DOHH2 (cell line): ENCODE results near the gene SOX21.
"Not testable (repeated sequence)": the region's sequence is repeated elsewhere in the genome, so short reads cannot be mapped to it uniquely, and the experiment has no call there.

Source experiments
- H3F3A ChIP-seq: fragments of 200-600 bp; sonication (generic), shearing (Covaris generic); 2 replicates; pipeline ENCODE4 v1.6.0; 2016; ENCODE audit warnings: antibody characterized with exemption, mild to moderate bottlenecking; ENCODE audit not compliant: control insufficient read depth, insufficient read depth
- H3K27ac ChIP-seq: fragments of 200-600 bp; sonication (generic); 2 replicates; pipeline ENCODE4 v1.5.1; 2014; ENCODE audit warnings: low read depth, mild to moderate bottlenecking, low read length, moderate library complexity
- H3K27me3 ChIP-seq: fragments of 200-600 bp; sonication (generic); 2 replicates; pipeline ENCODE4 v1.6.1; 2014; ENCODE audit warnings: mild to moderate bottlenecking, low read length, mixed read lengths; ENCODE audit not compliant: control insufficient read depth
- H3K36me3 ChIP-seq: fragments of 200-600 bp; sonication (generic); 2 replicates; pipeline ENCODE4 v1.6.1; 2014; ENCODE audit warnings: mild to moderate bottlenecking, low read length, moderate library complexity, mixed read lengths; ENCODE audit not compliant: control insufficient read depth
- H3K4me1 ChIP-seq: fragments of 200-600 bp; sonication (generic); 2 replicates; pipeline ENCODE4 v1.6.1; 2014; ENCODE audit warnings: mild to moderate bottlenecking, low read length, mixed read lengths; ENCODE audit not compliant: control insufficient read depth
- H3K4me2 ChIP-seq: fragments of 200-600 bp; sonication (generic); 2 replicates; pipeline ENCODE4 v1.6.0; 2014; ENCODE audit warnings: mild to moderate bottlenecking, low read length, moderate library complexity
- H3K4me3 ChIP-seq: fragments of 200-600 bp; sonication (generic); 2 replicates; pipeline ENCODE4 v1.5.1; 2014; ENCODE audit warnings: mild to moderate bottlenecking, low read length, mixed read lengths
- H3K79me2 ChIP-seq: fragments of 200-600 bp; sonication (generic); 2 replicates; pipeline ENCODE4 v1.6.1; 2014; ENCODE audit warnings: mild to moderate bottlenecking, low read length, mixed read lengths; ENCODE audit not compliant: control insufficient read depth
- H3K9me2 ChIP-seq: fragments of 200-600 bp; sonication (generic); replicated peaks from 2 replicates; pipeline ENCODE4 v1.6.1; 2014; ENCODE audit warnings: mild to moderate bottlenecking, low read length, mixed read lengths; ENCODE audit not compliant: control insufficient read depth
- H3K9me3 ChIP-seq: fragments of 200-600 bp; sonication (generic); 2 replicates; pipeline ENCODE4 v1.6.1; 2014; ENCODE audit warnings: antibody characterized with exemption, low read length, mixed read lengths; ENCODE audit not compliant: control insufficient read depth, insufficient read depth
- H4K20me1 ChIP-seq: fragments of 200-600 bp; sonication (generic); 2 replicates; pipeline ENCODE4 v1.6.0; 2014; ENCODE audit warnings: low read depth, mild to moderate bottlenecking, antibody characterized with exemption, low read length, moderate library complexity; ENCODE audit not compliant: control insufficient read depth, insufficient read depth
- CTCF ChIP-seq: fragments of 200-600 bp; sonication (generic); IDR thresholded peaks from one replicate; pipeline ENCODE4 v1.5.1; 2014; ENCODE audit warnings: antibody characterized with exemption, mild to moderate bottlenecking, low read depth, low read length; ENCODE audit not compliant: poor library complexity, severe bottlenecking
- EZH2phosphoT487 ChIP-seq: fragments of 200-600 bp; sonication (generic); IDR thresholded peaks from 2 replicates; pipeline ENCODE4 v1.6.1; 2017; ENCODE audit warnings: borderline replicate concordance, mild to moderate bottlenecking, antibody characterized with exemption, low read length, moderate library complexity, mixed read lengths

SOX21 gene

GRCh38 chr13:94753327-94753726 is 41.0 kb upstream of the SOX21 start:
- H3F3A ChIP-seq = no peaks in the 10 kb centered on the region
- H3K36me3 ChIP-seq = no peaks in the 10 kb centered on the region
- no peak for TF ChIP-seq CTCF
- TF ChIP-seq EZH2phosphoT487 = no peak
- H3K27ac ChIP-seq = no peak overlapping the region
- H3K9me3 ChIP-seq = no peaks in the 10 kb centered on the region
- H3K4me2 ChIP-seq = no peak overlapping the region
- no peaks in the 10 kb centered on the region; the same call in 1 of the 2 replicates for H3K9me2 ChIP-seq
- H3K4me3 ChIP-seq = no peak overlapping the region
- H3K79me2 ChIP-seq = no peaks in the 10 kb centered on the region
- H3K27me3 ChIP-seq = no peaks in the 10 kb centered on the region
- H4K20me1 ChIP-seq = no peaks in the 10 kb centered on the region
- H3K4me1 ChIP-seq = no peaks in the 10 kb centered on the region

GRCh38 chr13:94749162-94749561 is 36.8 kb upstream of the SOX21 start:
- H3K4me3 ChIP-seq = no peak overlapping the region
- no peaks in the 10 kb centered on the region for H3K9me2 ChIP-seq
- H3K36me3 ChIP-seq = no peaks in the 10 kb centered on the region
- no peaks in the 10 kb centered on the region for H3K4me1 ChIP-seq
- H3K4me2 ChIP-seq = no peak overlapping the region
- TF ChIP-seq CTCF (no peak), EZH2phosphoT487 (no peak)
- no peaks in the 10 kb centered on the region for H4K20me1 ChIP-seq
- no peaks in the 10 kb centered on the region for H3K27me3 ChIP-seq
- H3K79me2 ChIP-seq = no peaks in the 10 kb centered on the region
- H3K27ac ChIP-seq = no peak overlapping the region
- H3K9me3 ChIP-seq = no peaks in the 10 kb centered on the region
- no peaks in the 10 kb centered on the region for H3F3A ChIP-seq

GRCh38 chr13:94739235-94739634 is 26.9 kb upstream of the SOX21 start:
- H3K27ac ChIP-seq = no peak overlapping the region
- H3K4me1 ChIP-seq = no peaks in the 10 kb centered on the region
- no peaks in the 10 kb centered on the region for H3F3A ChIP-seq
- no peak overlapping the region for H3K4me3 ChIP-seq
- no peak for TF ChIP-seq CTCF
- no peak for TF ChIP-seq EZH2phosphoT487
- no peaks in the 10 kb centered on the region for H4K20me1 ChIP-seq
- H3K27me3 ChIP-seq = no peaks in the 10 kb centered on the region
- H3K4me2 ChIP-seq = no peak overlapping the region
- no peaks in the 10 kb centered on the region for H3K79me2 ChIP-seq
- no peaks in the 10 kb centered on the region for H3K9me2 ChIP-seq
- no peaks in the 10 kb centered on the region for H3K9me3 ChIP-seq
- H3K36me3 ChIP-seq = no peaks in the 10 kb centered on the region

GRCh38 chr13:94731028-94731427 is 18.7 kb upstream of the SOX21 start:
- Histone ChIP-seq H3F3A (no peaks in the 10 kb centered on the region), H3K4me3 (no peak overlapping the region), H3K27me3 (peaks cover 3% of the 10 kb centered on the region; the same call in 1 of the 2 replicates), H3K4me1 (no peaks in the 10 kb centered on the region), H3K27ac (no peak overlapping the region), H3K9me2 (no peaks in the 10 kb centered on the region), H3K4me2 (no peak overlapping the region), H3K9me3 (no peaks in the 10 kb centered on the region), H3K79me2 (no peaks in the 10 kb centered on the region), H4K20me1 (no peaks in the 10 kb centered on the region), H3K36me3 (no peaks in the 10 kb centered on the region)
- TF ChIP-seq EZH2phosphoT487 (no peak), CTCF (no peak)

- not testable (repeated sequence) for H3K4me1 ChIP-seq, H3F3A ChIP-seq, H3K9me3 ChIP-seq, H3K9me2 ChIP-seq, H3K27ac ChIP-seq, H4K20me1 ChIP-seq, H3K36me3 ChIP-seq, H3K4me2 ChIP-seq, H3K27me3 ChIP-seq, H3K4me3 ChIP-seq, H3K79me2 ChIP-seq
Observed at GRCh38 chr13:94729941-94730340, 17.6 kb upstream of the SOX21 start.
